ENCODE results near the gene NDUFB8. TPM values are rescaled to one million over a fixed set of nuclear protein-coding genes. Genes with fewer than 3 reads are reported as not detected.
A peak's percentile ranks its signal among the peaks of the same experiment; 100 is the strongest.

The NDUFB8 gene
- 100 to 1,000 TPM in 2 of 5 donors, 10 to 100 TPM in 3; 33.0 to 174 (median 77.9) TPM for total RNA-seq
- 100 to 1,000 TPM; 317 to 362 (median 334) TPM for polyA plus RNA-seq
- long read RNA-seq, donor 1, transcript NDUFB8-201 (5 exons, 671 nt) = major isoform, 49 of 149 reads
- long read RNA-seq, donor 1, transcript NDUFB8-204 (2 exons, 390 nt) = minor isoform, 32 of 149 reads
- long read RNA-seq, donor 1, transcript NDUFB8-205 (4 exons, 829 nt) = minor isoform, 6 of 149 reads
- long read RNA-seq, donor 1, partial matches to known transcripts = 60 of 149 reads
- long read RNA-seq, donor 1, other reads (novel, unspliced or antisense) = 0 of 149 reads
- long read RNA-seq, donor 2, transcript NDUFB8-201 (5 exons, 671 nt) = major isoform, 82 of 152 reads
- long read RNA-seq, donor 2, transcript NDUFB8-204 (2 exons, 390 nt) = minor isoform, 11 of 152 reads
- long read RNA-seq, donor 2, transcript NDUFB8-205 (4 exons, 829 nt) = minor isoform, 8 of 152 reads
- long read RNA-seq, donor 2, partial matches to known transcripts = 46 of 152 reads
- long read RNA-seq, donor 2, other reads (novel, unspliced or antisense) = 0 of 152 reads
- long read RNA-seq, donor 3, transcript NDUFB8-205 (4 exons, 829 nt) = minor isoform, 5 of 180 reads
- long read RNA-seq, donor 3, transcript NDUFB8-204 (2 exons, 390 nt) = minor isoform, 34 of 180 reads
- long read RNA-seq, donor 3, transcript NDUFB8-201 (5 exons, 671 nt) = major isoform, 77 of 180 reads
- long read RNA-seq, donor 3, transcript NDUFB8-207 (3 exons, 602 nt) = minor isoform, 6 of 180 reads
- long read RNA-seq, donor 3, partial matches to known transcripts = 55 of 180 reads
- long read RNA-seq, donor 3, other reads (novel, unspliced or antisense) = 0 of 180 reads
- long read RNA-seq, donor 4, transcript NDUFB8-201 (5 exons, 671 nt) = major isoform, 7 of 7 reads
- long read RNA-seq, donor 4, partial matches to known transcripts = 0 of 7 reads
- long read RNA-seq, donor 4, other reads (novel, unspliced or antisense) = 0 of 7 reads
- long read RNA-seq, donor 5, transcript NDUFB8-205 (4 exons, 829 nt) = minor isoform, 10 of 163 reads
- long read RNA-seq, donor 5, transcript NDUFB8-204 (2 exons, 390 nt) = minor isoform, 20 of 163 reads
- long read RNA-seq, donor 5, transcript NDUFB8-201 (5 exons, 671 nt) = major isoform, 84 of 163 reads
- long read RNA-seq, donor 5, partial matches to known transcripts = 44 of 163 reads
- long read RNA-seq, donor 5, other reads (novel, unspliced or antisense) = 0 of 163 reads
- long read RNA-seq, donor 6, transcript NDUFB8-204 (2 exons, 390 nt) = minor isoform, 53 of 443 reads
- long read RNA-seq, donor 6, transcript NDUFB8-207 (3 exons, 602 nt) = minor isoform, 12 of 443 reads
- long read RNA-seq, donor 6, transcript NDUFB8-205 (4 exons, 829 nt) = minor isoform, 19 of 443 reads
- long read RNA-seq, donor 6, transcript NDUFB8-201 (5 exons, 671 nt) = major isoform, 188 of 443 reads
- long read RNA-seq, donor 6, partial matches to known transcripts = 168 of 443 reads
- long read RNA-seq, donor 6, other reads (novel, unspliced or antisense) = 0 of 443 reads
- long read RNA-seq, donor 7, transcript NDUFB8-201 (5 exons, 671 nt) = major isoform, 103 of 205 reads
- long read RNA-seq, donor 7, transcript NDUFB8-204 (2 exons, 390 nt) = minor isoform, 37 of 205 reads
- long read RNA-seq, donor 7, partial matches to known transcripts = 55 of 205 reads
- long read RNA-seq, donor 7, other reads (novel, unspliced or antisense) = 0 of 205 reads
- long read RNA-seq, donor 8, transcript NDUFB8-205 (4 exons, 829 nt) = minor isoform, 8 of 246 reads
- long read RNA-seq, donor 8, transcript NDUFB8-204 (2 exons, 390 nt) = minor isoform, 45 of 246 reads
- long read RNA-seq, donor 8, transcript NDUFB8-201 (5 exons, 671 nt) = major isoform, 102 of 246 reads
- long read RNA-seq, donor 8, transcript NDUFB8-207 (3 exons, 602 nt) = minor isoform, 9 of 246 reads
- long read RNA-seq, donor 8, partial matches to known transcripts = 78 of 246 reads
- long read RNA-seq, donor 8, other reads (novel, unspliced or antisense) = 0 of 246 reads
- long read RNA-seq, donor 9, transcript NDUFB8-201 (5 exons, 671 nt) = major isoform, 86 of 191 reads
- long read RNA-seq, donor 9, transcript NDUFB8-204 (2 exons, 390 nt) = minor isoform, 31 of 191 reads
- long read RNA-seq, donor 9, transcript NDUFB8-205 (4 exons, 829 nt) = minor isoform, 6 of 191 reads
- long read RNA-seq, donor 9, partial matches to known transcripts = 62 of 191 reads
- long read RNA-seq, donor 9, other reads (novel, unspliced or antisense) = 0 of 191 reads
- long read RNA-seq, donor 10, transcript NDUFB8-204 (2 exons, 390 nt) = minor isoform, 12 of 80 reads
- long read RNA-seq, donor 10, transcript NDUFB8-201 (5 exons, 671 nt) = major isoform, 35 of 80 reads
- long read RNA-seq, donor 10, partial matches to known transcripts = 30 of 80 reads
- long read RNA-seq, donor 10, other reads (novel, unspliced or antisense) = 0 of 80 reads

DNA sequence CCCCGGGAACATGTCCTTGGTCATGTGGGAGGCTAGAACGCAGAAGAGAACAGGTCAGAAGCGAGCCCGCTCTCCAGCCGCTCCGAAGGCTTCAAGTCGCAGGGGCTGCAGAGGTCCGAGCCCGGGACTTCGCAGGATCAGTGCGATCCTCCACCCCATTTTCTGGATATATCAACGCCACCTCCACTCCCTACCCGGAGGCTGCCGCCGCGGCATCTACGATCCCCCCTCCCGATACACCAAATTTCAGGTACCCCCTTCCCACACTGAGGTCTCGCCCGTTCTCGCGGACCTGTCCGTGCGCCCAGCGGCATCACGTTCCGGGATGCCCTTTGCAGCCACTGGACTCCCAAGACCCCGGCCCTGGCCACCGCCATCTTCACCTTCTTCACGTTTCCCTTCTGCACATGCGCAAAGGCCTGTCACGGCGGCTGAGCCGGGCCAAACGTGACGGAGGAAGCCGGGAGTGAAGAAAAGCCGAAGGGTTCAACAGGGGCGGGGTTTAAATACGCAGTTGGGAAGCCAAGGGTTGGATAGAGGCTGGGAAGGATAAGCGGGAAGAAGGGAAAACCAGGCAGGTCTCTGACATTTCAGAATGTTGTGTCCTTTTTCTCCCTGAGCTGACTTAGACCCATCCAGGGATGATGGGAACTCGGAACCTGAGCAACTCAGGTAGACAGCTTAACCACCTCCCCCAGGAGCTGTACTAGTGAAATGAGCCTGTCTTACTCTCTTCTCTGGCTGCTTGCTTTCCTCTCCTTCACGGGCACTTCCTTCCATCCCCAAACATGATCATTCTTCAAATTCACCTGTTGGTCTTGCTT is at the start of gene NDUFB8:
NDUFB8 (minus strand) TSS at position 397 of the 824 bp plus-strand sequence; CDS start at position 377, 20 bp downstream.
- no peak for TF ChIP-seq EP300 (IDR thresholded peaks at IDR 0.05)
- TF ChIP-seq, protein P1, sequence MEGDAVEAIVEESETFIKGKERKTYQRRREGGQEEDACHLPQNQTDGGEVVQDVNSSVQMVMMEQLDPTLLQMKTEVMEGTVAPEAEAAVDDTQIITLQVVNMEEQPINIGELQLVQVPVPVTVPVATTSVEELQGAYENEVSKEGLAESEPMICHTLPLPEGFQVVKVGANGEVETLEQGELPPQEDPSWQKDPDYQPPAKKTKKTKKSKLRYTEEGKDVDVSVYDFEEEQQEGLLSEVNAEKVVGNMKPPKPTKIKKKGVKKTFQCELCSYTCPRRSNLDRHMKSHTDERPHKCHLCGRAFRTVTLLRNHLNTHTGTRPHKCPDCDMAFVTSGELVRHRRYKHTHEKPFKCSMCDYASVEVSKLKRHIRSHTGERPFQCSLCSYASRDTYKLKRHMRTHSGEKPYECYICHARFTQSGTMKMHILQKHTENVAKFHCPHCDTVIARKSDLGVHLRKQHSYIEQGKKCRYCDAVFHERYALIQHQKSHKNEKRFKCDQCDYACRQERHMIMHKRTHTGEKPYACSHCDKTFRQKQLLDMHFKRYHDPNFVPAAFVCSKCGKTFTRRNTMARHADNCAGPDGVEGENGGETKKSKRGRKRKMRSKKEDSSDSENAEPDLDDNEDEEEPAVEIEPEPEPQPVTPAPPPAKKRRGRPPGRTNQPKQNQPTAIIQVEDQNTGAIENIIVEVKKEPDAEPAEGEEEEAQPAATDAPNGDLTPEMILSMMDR (IDR thresholded peaks at IDR 0.05) = peak in 1 of 7 experiments; percentile 15
- TF ChIP-seq POLR2AphosphoS5 (IDR thresholded peaks at IDR 0.05) = peak; percentile 78 to 95 (median 92)
- intact Hi-C loops (cut with DNase I; ENCODE audit: low total_unique reads) = no loop called here
- Histone ChIP-seq H3K27ac (peak within 1 kb of the TSS; percentile 68 to 90 (median 84)), H3K27me3 (no peaks in the 10 kb centered on the region), H3K36me3 (peaks cover 27 to 30% (median 29%) of the 10 kb centered on the region in 4 donors), H3K9me3 (no peaks in the 10 kb centered on the region), H3K4me3 (peak within 1 kb of the TSS; percentile 82 to 100 (median 90)), H3K4me1 (peaks cover 10 to 33% (median 25%) of the 10 kb centered on the region in 4 donors)
- DNase-seq = peak; percentile 92 to 96
- WGBS, 5 donors = 0 to 1% (median 1%) methylated on average over 43 of the region's 43 CpGs

DNA sequence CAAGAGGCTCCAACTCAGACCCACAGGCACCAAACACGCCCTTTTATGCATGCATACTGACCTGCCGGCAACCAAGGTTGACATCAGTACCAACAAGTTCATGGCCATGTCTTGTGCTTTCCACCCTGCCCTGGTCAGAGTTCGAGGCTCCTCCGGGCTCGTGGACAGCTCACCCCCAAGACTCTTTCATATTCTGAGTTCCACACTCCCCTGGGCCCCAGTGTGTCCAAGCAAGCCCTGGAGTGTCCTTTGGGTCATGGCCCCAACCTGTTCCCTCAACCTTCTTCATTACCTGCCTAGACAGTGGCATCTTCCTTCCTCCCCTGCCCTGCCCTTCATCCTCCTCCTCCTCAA is 46.6 kb upstream of the NDUFB8 start:
- intact Hi-C loops (cut with DNase I; ENCODE audit: low total_unique reads) = no loop called here
- Histone ChIP-seq H3K4me3 (no peak overlapping the region), H3K9me3 (no peaks in the 10 kb centered on the region), H3K27me3 (peaks cover 0 to 69% (median 12%) of the 10 kb centered on the region in 3 donors), H3K4me1 (no peaks in the 10 kb centered on the region), H3K27ac (no peak overlapping the region), H3K36me3 (no peaks in the 10 kb centered on the region)
- WGBS, 5 donors = 66 to 86% (median 84%) methylated on average over 5 of the region's 5 CpGs
- no peak for DNase-seq
- TF ChIP-seq EP300 (IDR thresholded peaks at IDR 0.05) (no peak), POLR2AphosphoS5 (IDR thresholded peaks at IDR 0.05) (no peak), POLR2A (IDR thresholded peaks at IDR 0.05) (no peak)
- TF ChIP-seq, protein P1 (IDR thresholded peaks at IDR 0.05) = no peak
